Activated B cell treated with CpG ODN at 0.5 μM for 24 hours (primary cell): ENCODE results near the gene KRTAP5-8. TPM values are rescaled to one million over a fixed set of nuclear protein-coding genes. Genes with fewer than 3 reads are reported as not detected.

Experiments
- ATAC-seq: fragments of 200-7000 bp; cut with Tn5 transposase; one replicate; pipeline ENCODE4 v1.10.0; 2021; ENCODE audit warnings: low read depth, mild to moderate bottlenecking, moderate library complexity
- CTCF ChIA-PET: fragments of 350-600 bp; sonication (Branson Sonifier 250); formaldehyde crosslinking; loops from one replicate; lab custom pipeline; 2021; ENCODE audit warnings: antibody characterized with exemption; lab: Charles Lee
- POLR2A ChIA-PET: fragments of 350-600 bp; sonication (Branson Sonifier 250); formaldehyde crosslinking; loops from one replicate; lab custom pipeline; 2021; ENCODE audit warnings: antibody characterized with exemption; lab: Charles Lee
- DNase-seq: peaks from one replicate; pipeline ENCODE4 v3.0.0; 2022
- H3K27ac Mint-ChIP-seq: one replicate; pipeline ENCODE4 v1.8.0; 2020; ENCODE audit warnings: mixed read lengths
- H3K27me3 Mint-ChIP-seq: one replicate; pipeline ENCODE4 v1.8.0; 2021; ENCODE audit warnings: mixed read lengths
- H3K36me3 Mint-ChIP-seq: one replicate; pipeline ENCODE4 v1.8.0; 2021; ENCODE audit warnings: low read depth, mixed read lengths
- H3K4me1 Mint-ChIP-seq: one replicate; pipeline ENCODE4 v1.8.0; 2021; ENCODE audit warnings: mixed read lengths
- H3K4me3 Mint-ChIP-seq: one replicate; pipeline ENCODE4 v1.8.0; 2020; ENCODE audit warnings: mild to moderate bottlenecking, mixed read lengths
- H3K9me3 Mint-ChIP-seq: one replicate; pipeline ENCODE4 v1.8.0; 2020; ENCODE audit warnings: mixed read lengths
- CTCF ChIP-seq: fragments of 200-600 bp; IDR thresholded peaks from one replicate; pipeline ENCODE4 v1.8.0; 2022; ENCODE audit warnings: antibody characterized with exemption, mild to moderate bottlenecking
- intact Hi-C: fragments of 100-400 bp; cut with micrococcal nuclease; formaldehyde crosslinking; loops from one replicate; pipeline ENCODE4 v1.15.1; 2024
- total RNA-seq: library from RNA; stranded (reverse); gene quantifications from 2 replicates; pipeline ENCODE4 v1.2.3, GENCODE V29; 2022

Gene KRTAP5-8
- total RNA-seq, 1 donor from 2014 or later: 0.20 TPM

- Mint-ChIP-seq H3K27ac (no peak overlapping the region), H3K27me3 (no peaks in the 10 kb centered on the region), H3K4me3 (no peak overlapping the region), H3K36me3 (peaks cover 86% of the 10 kb centered on the region), H3K4me1 (peaks cover 10% of the 10 kb centered on the region), H3K9me3 (no peaks in the 10 kb centered on the region)
- ChIA-PET CTCF (no interaction called here), POLR2A (no interaction called here)
- DNase-seq (no peak), ATAC-seq (no peak)
- TF ChIP-seq CTCF: no peak
- intact Hi-C loops: no loop called here
These were observed 46.3 kb upstream of the KRTAP5-8 start for GRCh38 chr11:71491531-71491930.

- Mint-ChIP-seq H3K4me1 (peaks cover 10% of the 10 kb centered on the region), H3K36me3 (peaks cover 87% of the 10 kb centered on the region), H3K9me3 (no peaks in the 10 kb centered on the region), H3K27ac (no peak overlapping the region), H3K4me3 (no peak overlapping the region), H3K27me3 (no peaks in the 10 kb centered on the region)
- DNase-seq (peak; percentile 3), ATAC-seq (no peak)
- CTCF ChIA-PET: no interaction called here
- POLR2A ChIA-PET: no interaction called here
- intact Hi-C loops: no loop called here
- TF ChIP-seq CTCF: no peak
These were observed 45.9 kb upstream of the KRTAP5-8 start for GRCh38 chr11:71491940-71492339.

- POLR2A ChIA-PET: no interaction called here
- Mint-ChIP-seq H3K4me3 (no peak overlapping the region), H3K27ac (no peak overlapping the region), H3K36me3 (peaks cover 92% of the 10 kb centered on the region), H3K9me3 (no peaks in the 10 kb centered on the region), H3K27me3 (no peaks in the 10 kb centered on the region), H3K4me1 (no peaks in the 10 kb centered on the region)
- intact Hi-C loops: no loop called here
- DNase-seq: no peak
- ATAC-seq: no peak
- TF ChIP-seq CTCF: no peak
- CTCF ChIA-PET: no interaction called here
These were observed 42.3 kb upstream of the KRTAP5-8 start for GRCh38 chr11:71495286-71496230.

GRCh38 chr11:71496421-71496820, 41.4 kb upstream of the KRTAP5-8 start:
- Mint-ChIP-seq H3K27me3 (no peaks in the 10 kb centered on the region), H3K4me1 (no peaks in the 10 kb centered on the region), H3K36me3 (peaks cover 89% of the 10 kb centered on the region), H3K4me3 (no peak overlapping the region), H3K27ac (peak overlapping the region; percentile 8), H3K9me3 (no peaks in the 10 kb centered on the region)
- TF ChIP-seq CTCF: no peak
- CTCF ChIA-PET: no interaction called here
- intact Hi-C loops: no loop called here
- DNase-seq (peak; percentile 12), ATAC-seq (no peak)
- POLR2A ChIA-PET: no interaction called here

GRCh38 chr11:71498091-71498490, 39.7 kb upstream of the KRTAP5-8 start:
- Mint-ChIP-seq H3K4me3 (no peak overlapping the region), H3K36me3 (peaks cover 85% of the 10 kb centered on the region), H3K4me1 (no peaks in the 10 kb centered on the region), H3K27me3 (no peaks in the 10 kb centered on the region), H3K27ac (no peak overlapping the region), H3K9me3 (no peaks in the 10 kb centered on the region)
- ATAC-seq: no peak
- TF ChIP-seq CTCF: no peak
- no peak for DNase-seq
- ChIA-PET POLR2A (no interaction called here), CTCF (no interaction called here)
- intact Hi-C loops: no loop called here
